Stimulated activated CD4-positive, alpha-beta T cell treated with anti-CD3 and anti-CD28 coated beads, Interleukin-12 subunit alpha, Interleukin-12 subunit beta, amount 100 ng/mL, for 4 hours (primary cell): Measurements from ENCODE around the gene USP17L30.
A peak's percentile ranks its signal among the peaks of the same experiment; 100 is the strongest.
"Not testable (repeated sequence)": the region's sequence is repeated elsewhere in the genome, so short reads cannot be mapped to it uniquely, and the experiment has no call there.

Experiments
- DNase-seq: peaks from one replicate; pipeline ENCODE4 v3.0.0-alpha.2; 2020

USP17L30 gene

GRCh38 chr4:9362829-9363228 is at the start of gene USP17L30:
USP17L30 (plus strand) TSS chr4:9363129; CDS start chr4:9363129, 0 bp downstream.
- not testable (repeated sequence) for DNase-seq

- not testable (repeated sequence) for DNase-seq
These were observed 38.7 kb upstream of the USP17L30 start for GRCh38 chr4:9324191-9324590.

- DNase-seq = not testable (repeated sequence)
These were observed 38.1 kb upstream of the USP17L30 start, which contains the start of gene USP17L24 for GRCh38 chr4:9324865-9325264. USP17L24 (plus strand) TSS chr4:9325165; CDS start chr4:9325165, 0 bp downstream.

GRCh38 chr4:9329611-9330010 is 33.3 kb upstream of the USP17L30 start, which contains the start of gene USP17L25:
USP17L25 (plus strand) TSS chr4:9329911; CDS start chr4:9329911, 0 bp downstream.
- not testable (repeated sequence) for DNase-seq

- not testable (repeated sequence) for DNase-seq
These were observed 28.6 kb upstream of the USP17L30 start, which contains the start of gene USP17L26 for GRCh38 chr4:9334358-9334757. USP17L26 (plus strand) TSS chr4:9334658; CDS start chr4:9334658, 0 bp downstream.

GRCh38 chr4:9339103-9339502 is 23.8 kb upstream of the USP17L30 start, which contains the start of gene USP17L5:
USP17L5 (plus strand) TSS chr4:9339403; CDS start chr4:9339403, 0 bp downstream.
- DNase-seq = not testable (repeated sequence)

GRCh38 chr4:9343848-9344247 is 19.1 kb upstream of the USP17L30 start, which contains the start of gene USP17L27:
USP17L27 (plus strand) TSS chr4:9344148; CDS start chr4:9344148, 0 bp downstream.
- DNase-seq = not testable (repeated sequence)

GRCh38 chr4:9348593-9348992 is 14.3 kb upstream of the USP17L30 start, which contains the start of gene USP17L28:
USP17L28 (plus strand) TSS chr4:9348893; CDS start chr4:9348893, 0 bp downstream.
- DNase-seq = not testable (repeated sequence)

GRCh38 chr4:9350866-9351265 is 12.1 kb upstream of the USP17L30 start:
- DNase-seq = not testable (repeated sequence)

- not testable (repeated sequence) for DNase-seq
These were observed 9.6 kb upstream of the USP17L30 start, which contains the start of gene USP17L29 for GRCh38 chr4:9353338-9353737. USP17L29 (plus strand) TSS chr4:9353638; CDS start chr4:9353638, 0 bp downstream.

- not testable (repeated sequence) for DNase-seq
These were observed 17.0 kb downstream of the USP17L30 start for GRCh38 chr4:9379881-9380280.

GRCh38 chr4:9381012-9381534 is 18.1 kb downstream of the USP17L30 start:
- peak; percentile 56 for DNase-seq

GRCh38 chr4:9384126-9384525 is 21.2 kb downstream of the USP17L30 start:
- DNase-seq = no peak

GRCh38 chr4:9389001-9389400 is 26.1 kb downstream of the USP17L30 start:
- not testable (repeated sequence) for DNase-seq

GRCh38 chr4:9405774-9406173 is 42.8 kb downstream of the USP17L30 start:
- DNase-seq = not testable (repeated sequence)

- not testable (repeated sequence) for DNase-seq
These were observed 43.6 kb downstream of the USP17L30 start for GRCh38 chr4:9406491-9406890.

GRCh38 chr4:9409793-9410192 is 46.9 kb downstream of the USP17L30 start:
- DNase-seq = no peak
